IPS-15b (cell line): ENCODE data around the gene MGAT5B.

Source experiments
- H3K27me3 ChIP-seq: one replicate; pipeline ENCODE4 v1.6.1; 2013; ENCODE audit warnings: low read length; ENCODE audit not compliant: control insufficient read depth, insufficient read depth
- H3K36me3 ChIP-seq: one replicate; pipeline ENCODE4 v1.6.1; 2013; ENCODE audit warnings: low read length; ENCODE audit not compliant: control insufficient read depth, insufficient read depth
- H3K4me1 ChIP-seq: one replicate; pipeline ENCODE4 v1.6.1; 2013; ENCODE audit warnings: mild to moderate bottlenecking, low read length; ENCODE audit not compliant: control insufficient read depth, insufficient read depth
- H3K4me3 ChIP-seq: one replicate; pipeline ENCODE4 v1.5.1; 2013; ENCODE audit warnings: low read depth, low read length
- H3K9ac ChIP-seq: one replicate; pipeline ENCODE4 v1.6.1; 2013; ENCODE audit warnings: low read depth, mild to moderate bottlenecking, low read length
- H3K9me3 ChIP-seq: one replicate; pipeline ENCODE4 v1.6.1; 2013; ENCODE audit warnings: mild to moderate bottlenecking, low read length; ENCODE audit not compliant: control insufficient read depth, insufficient read depth

MGAT5B gene

GRCh38 chr17:76883744-76884525, 15.7 kb downstream of the MGAT5B start:
- H3K36me3 ChIP-seq, result no peaks in the 10 kb centered on the region

DNA sequence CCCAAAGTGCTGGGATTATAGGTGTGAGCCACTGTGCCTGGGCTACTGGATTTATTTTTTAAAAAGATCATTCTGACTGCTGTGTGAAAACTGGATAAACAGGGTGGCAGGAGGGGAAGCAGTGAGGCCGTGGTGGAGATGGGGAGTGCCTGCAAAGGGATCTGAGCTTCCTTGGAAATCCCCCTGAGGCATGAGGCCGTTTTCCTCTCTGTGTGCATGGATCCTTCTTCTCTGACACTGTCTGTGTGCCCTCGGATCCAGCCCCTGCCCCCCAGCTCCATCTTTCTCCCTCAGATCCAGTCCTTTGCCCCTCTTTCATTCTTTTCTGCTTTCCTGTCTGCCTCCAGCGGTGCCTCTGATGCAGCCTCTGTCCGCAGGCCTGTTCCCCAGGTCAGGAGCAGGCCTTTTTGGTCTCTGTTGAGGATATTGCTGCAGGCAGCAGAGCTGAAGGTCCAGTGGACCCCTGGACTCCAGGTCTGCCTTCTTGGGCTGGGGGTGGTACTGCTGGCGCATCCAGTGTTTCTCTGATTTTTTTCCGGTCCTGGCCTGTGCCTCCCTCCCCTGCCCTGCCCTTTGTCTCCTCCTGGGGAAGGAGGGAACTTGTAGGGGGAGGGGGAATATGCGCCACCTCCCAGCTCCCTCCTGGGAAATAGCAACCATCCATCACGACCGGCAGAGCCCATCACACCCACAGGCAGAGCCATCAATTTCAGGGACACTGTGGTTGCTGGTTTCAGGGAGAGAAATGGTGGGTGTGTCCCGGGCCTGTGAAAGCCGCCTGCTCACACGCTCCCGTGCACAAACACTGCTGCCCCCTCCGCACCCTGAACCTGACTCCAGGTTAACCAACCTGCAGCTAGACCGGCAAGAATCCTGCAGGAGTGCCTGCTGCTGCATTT, 17.0 kb downstream of the MGAT5B start:
- H3K27me3 ChIP-seq, result no peaks in the 10 kb centered on the region
- H3K9ac ChIP-seq, result no peak overlapping the region
- peaks cover 7% of the 10 kb centered on the region for H3K4me1 ChIP-seq
- H3K4me3 ChIP-seq, result no peak overlapping the region
- H3K9me3 ChIP-seq, result no peaks in the 10 kb centered on the region
- no peaks in the 10 kb centered on the region for H3K36me3 ChIP-seq

More at GRCh38 chr17:76883744-76884525, 15.7 kb downstream of the MGAT5B start:
- H3K9ac ChIP-seq, result no peak overlapping the region
- no peak overlapping the region for H3K4me3 ChIP-seq
- no peaks in the 10 kb centered on the region for H3K9me3 ChIP-seq
- peaks cover 7% of the 10 kb centered on the region for H3K4me1 ChIP-seq
- no peaks in the 10 kb centered on the region for H3K27me3 ChIP-seq

DNA sequence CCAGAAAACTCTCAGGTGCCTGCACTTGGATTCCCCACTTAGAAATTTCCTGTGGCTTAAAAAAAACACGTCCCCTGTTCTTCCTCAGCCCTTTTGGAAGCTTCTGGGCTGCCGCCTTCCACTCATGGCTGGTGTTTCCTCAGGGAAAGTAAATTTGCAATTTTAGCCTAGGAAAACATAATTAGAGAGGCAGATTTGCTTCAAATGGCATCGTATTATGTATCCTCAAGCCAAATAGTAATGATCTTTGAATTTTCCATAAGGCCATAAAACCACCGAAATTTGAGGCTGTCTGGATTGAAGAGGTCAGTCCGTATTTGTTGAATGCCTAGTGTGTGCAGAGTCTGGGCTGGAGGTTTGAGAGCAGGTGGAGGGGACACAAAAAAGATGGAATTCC, 17.7 kb downstream of the MGAT5B start:
- no peak overlapping the region for H3K9ac ChIP-seq
- H3K27me3 ChIP-seq, result no peaks in the 10 kb centered on the region
- no peaks in the 10 kb centered on the region for H3K36me3 ChIP-seq
- H3K4me1 ChIP-seq, result peaks cover 7% of the 10 kb centered on the region
- H3K4me3 ChIP-seq, result no peak overlapping the region
- no peaks in the 10 kb centered on the region for H3K9me3 ChIP-seq

DNA sequence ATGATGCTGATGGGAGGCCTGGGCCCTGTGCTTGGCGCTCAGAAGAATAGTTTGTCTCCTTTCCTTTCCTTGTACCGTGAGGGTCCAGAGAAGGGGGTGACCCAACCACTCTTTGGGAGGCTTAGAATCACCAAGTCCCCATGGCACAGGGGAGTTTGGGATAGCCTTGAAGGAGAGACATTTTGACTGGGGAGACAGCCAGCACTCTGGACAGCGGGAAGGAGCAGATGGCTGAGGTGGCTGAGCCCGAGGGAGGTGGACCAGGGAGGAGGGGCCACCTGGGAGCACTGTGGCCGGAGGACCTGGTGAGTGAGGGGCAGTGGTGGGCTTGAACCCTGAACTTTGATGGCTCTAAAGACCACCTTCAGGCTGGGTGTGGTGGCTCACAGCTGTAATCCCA, 18.2 kb downstream of the MGAT5B start:
- H3K4me1 ChIP-seq, result peaks cover 7% of the 10 kb centered on the region

GRCh38 chr17:76887802-76888201, 19.6 kb downstream of the MGAT5B start:
- H3K9me3 ChIP-seq, result no peaks in the 10 kb centered on the region
- no peaks in the 10 kb centered on the region for H3K27me3 ChIP-seq
- H3K4me3 ChIP-seq, result no peak overlapping the region
- peaks cover 7% of the 10 kb centered on the region for H3K4me1 ChIP-seq
- H3K36me3 ChIP-seq, result no peaks in the 10 kb centered on the region
- H3K9ac ChIP-seq, result no peak overlapping the region

More for the DNA sequence above, 18.2 kb downstream of the MGAT5B start:
- Histone ChIP-seq H3K4me3 (no peak overlapping the region), H3K36me3 (no peaks in the 10 kb centered on the region), H3K9ac (no peak overlapping the region), H3K9me3 (no peaks in the 10 kb centered on the region), H3K27me3 (no peaks in the 10 kb centered on the region)

GRCh38 chr17:76888661-76889060, 20.5 kb downstream of the MGAT5B start:
- H3K36me3 ChIP-seq, result peaks cover 3% of the 10 kb centered on the region
- no peak overlapping the region for H3K4me3 ChIP-seq
- H3K9me3 ChIP-seq, result no peaks in the 10 kb centered on the region
- no peak overlapping the region for H3K9ac ChIP-seq
- H3K27me3 ChIP-seq, result no peaks in the 10 kb centered on the region
- H3K4me1 ChIP-seq, result peaks cover 7% of the 10 kb centered on the region

DNA sequence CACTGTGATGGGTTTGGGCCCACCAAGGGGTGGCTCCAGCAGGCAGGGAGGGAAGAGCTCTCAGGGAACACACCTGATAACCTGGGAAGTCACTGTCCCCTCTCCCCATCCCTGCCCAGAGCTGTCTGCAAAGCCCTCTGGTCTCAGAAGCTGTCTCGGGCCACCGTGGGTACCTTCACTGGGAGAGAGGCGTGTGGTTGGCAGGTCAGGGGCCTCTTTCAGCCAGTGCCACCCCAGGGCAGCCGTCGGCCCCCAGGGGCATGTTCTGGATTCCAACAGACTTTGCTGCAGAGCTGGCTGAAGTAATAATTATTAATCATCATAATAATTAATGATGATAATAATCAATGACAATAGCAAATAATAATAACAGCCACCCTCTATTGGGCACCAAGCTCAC, 21.1 kb downstream of the MGAT5B start:
- no peaks in the 10 kb centered on the region for H3K9me3 ChIP-seq
- H3K4me3 ChIP-seq, result no peak overlapping the region
- no peaks in the 10 kb centered on the region for H3K27me3 ChIP-seq
- no peak overlapping the region for H3K9ac ChIP-seq
- peaks cover 7% of the 10 kb centered on the region for H3K4me1 ChIP-seq
- H3K36me3 ChIP-seq, result peaks cover 3% of the 10 kb centered on the region

GRCh38 chr17:76892329-76892728, 24.1 kb downstream of the MGAT5B start:
- H3K9ac ChIP-seq, result no peak overlapping the region
- peaks cover 3% of the 10 kb centered on the region for H3K9me3 ChIP-seq
- H3K36me3 ChIP-seq, result peaks cover 3% of the 10 kb centered on the region
- no peaks in the 10 kb centered on the region for H3K27me3 ChIP-seq
- no peak overlapping the region for H3K4me3 ChIP-seq
- H3K4me1 ChIP-seq, result no peaks in the 10 kb centered on the region

GRCh38 chr17:76893623-76894334, 25.6 kb downstream of the MGAT5B start:
- H3K4me3 ChIP-seq, result no peak overlapping the region
- no peaks in the 10 kb centered on the region for H3K27me3 ChIP-seq

DNA sequence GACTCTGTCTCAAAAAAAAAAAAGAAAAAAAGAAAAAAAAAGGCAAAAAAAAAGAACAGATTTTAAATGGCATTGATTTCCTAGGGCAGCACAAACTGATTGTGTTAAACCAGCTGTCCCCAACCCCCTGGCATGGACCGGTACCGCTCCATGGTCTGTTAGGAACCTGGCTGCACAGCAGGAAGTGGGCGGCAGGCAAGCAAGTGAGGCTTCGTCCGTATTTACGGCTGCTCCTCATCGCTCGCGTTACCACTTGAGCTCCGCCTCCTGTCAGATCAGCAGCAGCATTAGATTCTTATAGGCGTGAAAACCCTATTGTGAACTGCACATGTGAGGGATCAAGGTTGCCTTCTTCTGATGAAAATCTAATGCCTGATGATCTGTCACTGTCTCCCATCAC, 26.6 kb downstream of the MGAT5B start:
- Histone ChIP-seq H3K9me3 (peaks cover 3% of the 10 kb centered on the region), H3K36me3 (peaks cover 3% of the 10 kb centered on the region), H3K9ac (no peak overlapping the region), H3K27me3 (no peaks in the 10 kb centered on the region), H3K4me3 (no peak overlapping the region), H3K4me1 (no peaks in the 10 kb centered on the region)

More at GRCh38 chr17:76893623-76894334, 25.6 kb downstream of the MGAT5B start:
- H3K9ac ChIP-seq, result no peak overlapping the region
- peaks cover 3% of the 10 kb centered on the region for H3K9me3 ChIP-seq
- H3K36me3 ChIP-seq, result peaks cover 3% of the 10 kb centered on the region
- H3K4me1 ChIP-seq, result no peaks in the 10 kb centered on the region

- H3K36me3 ChIP-seq, result peaks cover 3% of the 10 kb centered on the region
- peaks cover 3% of the 10 kb centered on the region for H3K9me3 ChIP-seq
- no peaks in the 10 kb centered on the region for H3K4me1 ChIP-seq
- H3K27me3 ChIP-seq, result no peaks in the 10 kb centered on the region
- H3K9ac ChIP-seq, result no peak overlapping the region
- no peak overlapping the region for H3K4me3 ChIP-seq
Observed at GRCh38 chr17:76897023-76897422, 28.8 kb downstream of the MGAT5B start.
